Tibial artery (tissue), 4 donors: ENCODE measurements around the gene CAPN11.

Experiments
- DNase-seq, 2 donors: peaks; one replicate each; pipeline ENCODE4 v3.0.0-alpha.2; 2019
- H3K27ac ChIP-seq, 2 donors: fragments of 200-600 bp; sonication (generic) in 1 of 2; 1 replicate in 1 of 2; 2 replicates in 1 of 2; pipeline ENCODE4 v1.5.1; 2018 to 2019; ENCODE audit warnings: mild to moderate bottlenecking in 1 of 2
- H3K27me3 ChIP-seq, 2 donors: fragments of 200-600 bp; sonication (generic) in 1 of 2; one replicate each; pipeline versions ENCODE4 v1.5.1 to v1.6.0; 2016 to 2019
- H3K36me3 ChIP-seq, 3 donors: fragments of 200-600 bp; sonication (generic) in 2 of 3; one replicate each; pipeline ENCODE4 v1.5.1; 2016 to 2019; ENCODE audit warnings: mild to moderate bottlenecking in 2 of 3
- H3K4me1 ChIP-seq, 4 donors: fragments of 200-600 bp; sonication (generic) in 2 of 4; 1 replicate in 3 of 4; 2 replicates in 1 of 4; pipeline ENCODE4 v1.5.1; 2016 to 2019
- H3K4me3 ChIP-seq, 2 donors: fragments of 200-600 bp; sonication (generic) in 1 of 2; 1 replicate in 1 of 2; 2 replicates in 1 of 2; pipeline ENCODE4 v1.5.1; 2018 to 2019; ENCODE audit warnings: mild to moderate bottlenecking in 2 of 2
- H3K9me3 ChIP-seq, 3 donors: fragments of 200-600 bp; sonication (generic) in 1 of 3; one replicate each; pipeline ENCODE4 v1.5.1; 2016 to 2019
- CTCF ChIP-seq, 2 experiments: fragments of 200-600 bp in 1 of 2; fragments of 450-650 bp in 1 of 2; IDR thresholded peaks; one replicate each; pipeline ENCODE4 v1.5.1; 2017 to 2019; ENCODE audit warnings: antibody characterized with exemption in 2 of 2, mild to moderate bottlenecking in 1 of 2, moderate library complexity in 1 of 2
- intact Hi-C: fragments of 100-400 bp; cut with DNase I; formaldehyde crosslinking; loops from one replicate; pipeline ENCODE4 v1.15.0; 2023; ENCODE audit warnings: low total_unique reads

The CAPN11 gene

GRCh38 chr6:44158770-44159228 lies at the start of gene CAPN11:
Gene CAPN11 (plus strand): TSS chr6:44158820. CDS start chr6:44158849, 29 bp downstream.
- Histone ChIP-seq H3K9me3 (no peaks in the 10 kb centered on the region), H3K27me3 (peaks cover 0 to 14% of the 10 kb centered on the region in 2 donors), H3K4me1 (no peaks in the 10 kb centered on the region), H3K27ac (no peak within 1 kb of the TSS), H3K4me3 (no peak within 1 kb of the TSS), H3K36me3 (peaks cover 0 to 13% (median 0%) of the 10 kb centered on the region in 3 donors)
- intact Hi-C loops, result no loop called here
- DNase-seq, result no peak
- TF ChIP-seq CTCF (IDR thresholded peaks at IDR 0.05), result no peak

- Histone ChIP-seq H3K9me3 (no peaks in the 10 kb centered on the region), H3K27ac (no peak overlapping the region), H3K27me3 (no peaks in the 10 kb centered on the region), H3K4me3 (no peak overlapping the region), H3K4me1 (peaks cover 0 to 5% (median 2%) of the 10 kb centered on the region in 4 donors), H3K36me3 (peaks cover 12 to 82% (median 54%) of the 10 kb centered on the region in 3 donors)
- intact Hi-C loops, result no loop called here
- no peak for TF ChIP-seq CTCF (IDR thresholded peaks at IDR 0.05)
- no peak for DNase-seq
Observed at GRCh38 chr6:44109212-44109611, 49.4 kb upstream of the CAPN11 start.

GRCh38 chr6:44110005-44110676 lies 48.5 kb upstream of the CAPN11 start:
- Histone ChIP-seq H3K4me1 (peaks cover 0 to 4% (median 1%) of the 10 kb centered on the region in 4 donors), H3K27me3 (no peaks in the 10 kb centered on the region), H3K27ac (no peak overlapping the region), H3K4me3 (no peak overlapping the region), H3K36me3 (peaks cover 12 to 82% (median 53%) of the 10 kb centered on the region in 3 donors), H3K9me3 (no peaks in the 10 kb centered on the region)
- no peak for TF ChIP-seq CTCF (IDR thresholded peaks at IDR 0.05)
- intact Hi-C loops, result no loop called here
- DNase-seq, result no peak

- no peaks in the 10 kb centered on the region for H3K9me3 ChIP-seq
- peaks cover 0 to 9% (median under 1%) of the 10 kb centered on the region in 4 donors for H3K4me1 ChIP-seq
- TF ChIP-seq CTCF (IDR thresholded peaks at IDR 0.05), result no peak
- no peak overlapping the region for H3K27ac ChIP-seq
- intact Hi-C loops, result no loop called here
- peaks cover 12 to 82% (median 53%) of the 10 kb centered on the region in 3 donors for H3K36me3 ChIP-seq
- no peak for DNase-seq
- no peaks in the 10 kb centered on the region for H3K27me3 ChIP-seq
- H3K4me3 ChIP-seq, result no peak overlapping the region
Observed at GRCh38 chr6:44110966-44111365, 47.7 kb upstream of the CAPN11 start.

GRCh38 chr6:44111434-44112417 lies 46.9 kb upstream of the CAPN11 start:
- peaks cover 0 to 16% (median 7%) of the 10 kb centered on the region in 4 donors for H3K4me1 ChIP-seq
- DNase-seq, result no peak
- peaks cover 12 to 82% (median 53%) of the 10 kb centered on the region in 3 donors for H3K36me3 ChIP-seq
- no peak overlapping the region for H3K27ac ChIP-seq
- no peaks in the 10 kb centered on the region for H3K27me3 ChIP-seq
- no peak for TF ChIP-seq CTCF (IDR thresholded peaks at IDR 0.05)
- no peaks in the 10 kb centered on the region for H3K9me3 ChIP-seq
- H3K4me3 ChIP-seq, result no peak overlapping the region
- intact Hi-C loops, result no loop called here
